GOT3 (cell line): ENCODE results near the gene RAD9B.
"Not testable (repeated sequence)": the region's sequence is repeated elsewhere in the genome, so short reads cannot be mapped to it uniquely, and the experiment has no call there.

Source experiments
- DNase-seq: peaks from one replicate; lab custom pipeline; 2025; ENCODE audit warnings: mixed read lengths; lab: John Stamatoyannopoulos, UW

Gene RAD9B

GRCh38 chr12:110528277-110528839 lies 26.2 kb downstream of the RAD9B start:
- DNase-seq, result no peak

- DNase-seq, result no peak
Observed at GRCh38 chr12:110530511-110530910, 28.4 kb downstream of the RAD9B start.

GRCh38 chr12:110531741-110532333 lies 29.7 kb downstream of the RAD9B start:
- DNase-seq, result no peak

- DNase-seq, result no peak
Observed at GRCh38 chr12:110532644-110533043, 30.5 kb downstream of the RAD9B start.

- no peak for DNase-seq
Observed at GRCh38 chr12:110533607-110534006, 31.5 kb downstream of the RAD9B start.

- no peak for DNase-seq
Observed at GRCh38 chr12:110534811-110535210, 32.7 kb downstream of the RAD9B start.

GRCh38 chr12:110536834-110537604 lies 34.9 kb downstream of the RAD9B start:
- DNase-seq, result no peak

GRCh38 chr12:110537605-110538409 lies 35.7 kb downstream of the RAD9B start:
- no peak for DNase-seq

- no peak for DNase-seq
Observed at GRCh38 chr12:110538869-110539622, 36.9 kb downstream of the RAD9B start.

GRCh38 chr12:110540048-110540447 lies 37.9 kb downstream of the RAD9B start:
- DNase-seq, result no peak

GRCh38 chr12:110543252-110543959 lies 41.3 kb downstream of the RAD9B start:
- no peak for DNase-seq

- no peak for DNase-seq
Observed at GRCh38 chr12:110543965-110544364, 41.8 kb downstream of the RAD9B start.

- DNase-seq, result not testable (repeated sequence)
Observed at GRCh38 chr12:110545259-110545658, 43.1 kb downstream of the RAD9B start.

GRCh38 chr12:110545812-110546211 lies 43.7 kb downstream of the RAD9B start:
- no peak for DNase-seq

GRCh38 chr12:110546339-110546738 lies 44.2 kb downstream of the RAD9B start:
- no peak for DNase-seq

GRCh38 chr12:110547090-110547489 lies 45.0 kb downstream of the RAD9B start:
- no peak for DNase-seq

GRCh38 chr12:110548678-110549077 lies 46.5 kb downstream of the RAD9B start:
- no peak for DNase-seq

GRCh38 chr12:110549716-110550115 lies 47.6 kb downstream of the RAD9B start:
- DNase-seq, result no peak

- no peak for DNase-seq
Observed at GRCh38 chr12:110550981-110551380, 48.9 kb downstream of the RAD9B start.
